ENCODE data around the gene FRMPD2.
"Not testable (repeated sequence)": the region's sequence is repeated elsewhere in the genome, so short reads cannot be mapped to it uniquely, and the experiment has no call there.

Gene FRMPD2

DNA sequence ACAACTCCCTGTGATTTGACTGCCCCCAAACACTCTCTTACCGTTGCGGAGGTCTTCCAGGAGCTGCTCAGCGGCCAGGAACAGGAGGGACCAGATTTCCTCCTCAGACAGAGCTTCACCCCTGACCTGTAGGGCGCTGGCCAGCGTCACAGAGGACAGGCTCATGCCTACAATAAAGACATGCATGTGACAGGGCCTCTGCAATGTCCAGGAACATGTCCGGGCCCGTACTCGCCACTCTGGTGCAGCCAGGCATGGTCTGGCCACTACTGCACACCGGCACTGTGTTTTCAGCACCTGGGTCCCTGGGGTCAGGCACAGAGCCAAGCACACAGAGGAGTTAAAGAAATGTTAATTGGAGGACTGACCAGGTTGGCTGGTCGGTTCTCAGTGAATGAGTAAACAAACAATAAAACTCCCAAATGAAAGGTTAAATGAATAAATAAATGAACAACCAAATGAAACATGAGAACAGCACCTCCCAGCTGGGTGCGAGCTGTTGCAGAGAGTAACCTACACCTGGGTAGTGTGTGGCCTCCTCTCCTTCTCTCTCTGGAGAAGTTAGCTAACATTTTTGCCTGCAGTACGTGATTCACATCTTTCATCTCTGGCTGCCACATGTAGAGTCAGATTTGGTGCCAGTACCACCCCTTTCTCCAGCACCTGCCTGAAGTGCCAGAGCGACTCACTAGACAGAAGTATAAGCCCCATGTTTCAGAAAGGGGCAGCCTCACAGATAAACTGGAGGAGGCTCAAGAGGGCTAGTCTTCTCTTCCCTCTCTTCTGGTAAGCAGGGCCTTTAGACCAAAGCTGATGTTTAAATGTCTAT, 22.8 kb downstream of the FRMPD2 start:
- no peaks in the 10 kb centered on the region for H3K36me3 ChIP-seq (ENCODE audit: control insufficient read depth in 2 of 2, insufficient read depth in 2 of 2, low read length in 2 of 2)
- H3K27me3 ChIP-seq (ENCODE audit: control insufficient read depth in 1 of 2, insufficient read depth in 2 of 2, low read length in 2 of 2), result no peaks in the 10 kb centered on the region
- no peak overlapping the region for H3K4me3 ChIP-seq (ENCODE audit: low read length in 2 of 2)
- no peak overlapping the region for H3K9ac ChIP-seq (ENCODE audit: low read length in 2 of 2)
- H3K27ac ChIP-seq (ENCODE audit: low read length), result no peak overlapping the region
- H3K4me1 ChIP-seq (ENCODE audit: control insufficient read depth, insufficient read depth, low read length), result no peaks in the 10 kb centered on the region
- no peaks in the 10 kb centered on the region for H3K9me3 ChIP-seq (ENCODE audit: control insufficient read depth in 2 of 2, low read length in 2 of 2)

DNA sequence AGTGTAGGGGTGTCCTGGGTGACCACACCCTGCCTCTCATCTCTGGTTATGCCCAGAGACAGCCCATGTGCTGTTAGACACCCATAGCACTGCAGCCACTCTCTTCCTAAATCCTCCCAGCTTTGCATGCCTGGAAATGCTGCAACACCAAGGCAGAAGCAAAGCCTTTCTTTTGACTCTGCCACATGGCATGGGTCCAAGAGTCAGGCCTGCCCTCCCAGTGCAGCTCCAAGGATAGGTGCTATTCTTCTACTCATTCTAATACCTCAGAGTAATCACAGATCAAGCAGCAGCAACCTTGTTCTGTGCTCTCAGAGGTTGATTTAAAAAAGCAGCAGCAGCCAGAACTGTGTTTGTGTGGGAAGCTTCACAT, 23.4 kb downstream of the FRMPD2 start:
- Histone ChIP-seq H3K36me3 (ENCODE audit: control insufficient read depth in 2 of 2, insufficient read depth in 2 of 2, low read length in 2 of 2) (no peaks in the 10 kb centered on the region), H3K27ac (ENCODE audit: low read length) (no peak overlapping the region), H3K4me3 (ENCODE audit: low read length in 2 of 2) (no peak overlapping the region), H3K4me1 (ENCODE audit: control insufficient read depth, insufficient read depth, low read length) (no peaks in the 10 kb centered on the region), H3K9me3 (ENCODE audit: control insufficient read depth in 2 of 2, low read length in 2 of 2) (no peaks in the 10 kb centered on the region), H3K27me3 (ENCODE audit: control insufficient read depth in 1 of 2, insufficient read depth in 2 of 2, low read length in 2 of 2) (no peaks in the 10 kb centered on the region), H3K9ac (ENCODE audit: low read length in 2 of 2) (no peak overlapping the region)

DNA sequence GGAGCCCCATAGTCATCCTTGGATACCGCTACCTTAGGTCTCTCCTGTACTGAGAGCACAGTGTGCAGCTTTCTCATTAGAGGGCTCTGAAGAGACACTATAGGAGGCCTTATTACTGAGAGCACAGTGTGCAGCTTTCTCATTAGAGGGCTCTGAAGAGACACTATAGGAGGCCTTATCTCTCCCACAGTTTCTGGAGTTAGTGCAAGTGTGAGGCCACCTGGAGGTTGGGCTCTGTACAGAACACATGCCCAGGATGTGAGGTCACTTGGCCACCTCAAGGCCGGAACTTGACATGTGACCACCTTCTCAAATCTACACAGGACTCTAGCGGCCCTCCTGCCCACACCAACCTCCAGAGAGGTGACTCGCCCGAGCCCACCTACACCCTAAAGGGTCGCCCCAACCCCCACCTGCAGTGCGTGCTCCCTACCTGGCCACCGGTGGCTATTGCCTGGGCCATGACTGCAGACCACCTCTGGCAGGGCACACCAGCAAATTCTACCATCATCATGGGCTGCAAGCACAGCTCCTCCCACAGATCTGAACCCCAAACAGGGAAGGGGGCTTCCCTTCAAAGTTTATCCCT, 24.6 kb downstream of the FRMPD2 start:
- Histone ChIP-seq H3K4me3 (ENCODE audit: low read length in 2 of 2) (no peak overlapping the region), H3K9ac (ENCODE audit: low read length in 2 of 2) (no peak overlapping the region), H3K27me3 (ENCODE audit: control insufficient read depth in 1 of 2, insufficient read depth in 2 of 2, low read length in 2 of 2) (no peaks in the 10 kb centered on the region), H3K36me3 (ENCODE audit: control insufficient read depth in 2 of 2, insufficient read depth in 2 of 2, low read length in 2 of 2) (no peaks in the 10 kb centered on the region), H3K4me1 (ENCODE audit: control insufficient read depth, insufficient read depth, low read length) (no peaks in the 10 kb centered on the region), H3K27ac (ENCODE audit: low read length) (no peak overlapping the region), H3K9me3 (ENCODE audit: control insufficient read depth in 2 of 2, low read length in 2 of 2) (peaks cover 0 to 3% of the 10 kb centered on the region in 2 donors)

DNA sequence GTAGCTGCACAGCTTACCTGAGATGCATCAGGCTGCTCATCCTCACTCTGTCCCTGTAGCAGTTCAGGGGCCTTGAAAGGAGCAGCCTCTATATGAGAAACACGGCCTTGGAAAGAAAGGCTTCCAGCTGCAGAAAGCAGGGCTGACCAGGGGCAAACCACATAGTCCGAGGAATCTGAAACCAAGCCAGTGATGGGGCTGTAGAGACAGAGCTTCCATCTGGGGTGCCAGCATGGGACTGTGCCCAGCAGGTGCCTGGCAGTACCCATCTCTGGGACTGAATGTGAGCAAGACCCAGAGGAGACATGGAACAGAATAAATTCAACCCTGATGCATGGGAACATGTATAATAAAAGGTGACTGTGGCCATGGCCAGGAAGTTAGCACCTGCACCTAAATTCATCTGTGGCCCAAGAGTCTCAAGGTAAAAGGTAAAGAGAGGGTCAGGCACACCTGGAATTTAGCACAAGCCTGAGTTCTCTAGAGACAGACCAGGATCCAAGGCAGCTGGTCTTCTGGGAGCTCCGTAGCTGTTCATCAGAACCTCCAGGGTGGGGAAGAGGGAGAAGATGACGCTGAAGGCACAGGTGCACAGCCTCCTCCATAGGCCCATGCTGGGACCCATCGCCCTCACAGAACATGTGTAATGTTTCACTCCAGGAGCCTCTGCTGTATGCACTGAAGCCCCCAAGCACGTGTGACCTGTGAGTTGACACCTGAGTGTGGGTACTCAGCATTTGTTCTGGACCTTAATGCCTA, 25.3 kb downstream of the FRMPD2 start:
- Histone ChIP-seq H3K9me3 (ENCODE audit: control insufficient read depth in 2 of 2, low read length in 2 of 2) (peaks cover 0 to 4% of the 10 kb centered on the region in 2 donors), H3K4me3 (ENCODE audit: low read length in 2 of 2) (no peak overlapping the region), H3K27me3 (ENCODE audit: control insufficient read depth in 1 of 2, insufficient read depth in 2 of 2, low read length in 2 of 2) (no peaks in the 10 kb centered on the region), H3K4me1 (ENCODE audit: control insufficient read depth, insufficient read depth, low read length) (no peaks in the 10 kb centered on the region), H3K27ac (ENCODE audit: low read length) (no peak overlapping the region), H3K9ac (ENCODE audit: low read length in 2 of 2) (no peak overlapping the region), H3K36me3 (ENCODE audit: control insufficient read depth in 2 of 2, insufficient read depth in 2 of 2, low read length in 2 of 2) (no peaks in the 10 kb centered on the region)

DNA sequence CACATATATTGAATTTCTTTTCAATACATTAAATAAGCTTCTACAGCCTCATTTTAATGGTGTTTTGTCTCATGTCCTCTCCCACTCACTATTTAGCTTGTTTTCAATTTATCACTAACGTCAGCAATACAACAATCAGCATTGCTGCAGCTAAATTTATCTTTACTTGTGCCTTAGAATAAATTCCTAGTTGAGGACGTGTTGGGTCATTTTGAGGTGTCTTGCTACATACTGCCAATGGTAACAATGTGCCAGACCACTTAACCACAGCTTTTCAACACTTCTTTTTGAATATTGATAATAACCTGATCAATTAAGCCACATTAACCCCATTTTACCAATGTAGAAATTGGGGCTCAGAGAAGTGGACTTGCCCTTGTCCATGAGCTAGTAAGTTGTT, 26.0 kb downstream of the FRMPD2 start:
- H3K4me3 ChIP-seq (ENCODE audit: low read length in 2 of 2), result no peak overlapping the region
- peaks cover 0 to 4% of the 10 kb centered on the region in 2 donors for H3K9me3 ChIP-seq (ENCODE audit: control insufficient read depth in 2 of 2, low read length in 2 of 2)
- no peaks in the 10 kb centered on the region for H3K27me3 ChIP-seq (ENCODE audit: control insufficient read depth in 1 of 2, insufficient read depth in 2 of 2, low read length in 2 of 2)
- H3K27ac ChIP-seq (ENCODE audit: low read length), result no peak overlapping the region
- H3K4me1 ChIP-seq (ENCODE audit: control insufficient read depth, insufficient read depth, low read length), result no peaks in the 10 kb centered on the region
- no peak overlapping the region for H3K9ac ChIP-seq (ENCODE audit: low read length in 2 of 2)
- no peaks in the 10 kb centered on the region for H3K36me3 ChIP-seq (ENCODE audit: control insufficient read depth in 2 of 2, insufficient read depth in 2 of 2, low read length in 2 of 2)

DNA sequence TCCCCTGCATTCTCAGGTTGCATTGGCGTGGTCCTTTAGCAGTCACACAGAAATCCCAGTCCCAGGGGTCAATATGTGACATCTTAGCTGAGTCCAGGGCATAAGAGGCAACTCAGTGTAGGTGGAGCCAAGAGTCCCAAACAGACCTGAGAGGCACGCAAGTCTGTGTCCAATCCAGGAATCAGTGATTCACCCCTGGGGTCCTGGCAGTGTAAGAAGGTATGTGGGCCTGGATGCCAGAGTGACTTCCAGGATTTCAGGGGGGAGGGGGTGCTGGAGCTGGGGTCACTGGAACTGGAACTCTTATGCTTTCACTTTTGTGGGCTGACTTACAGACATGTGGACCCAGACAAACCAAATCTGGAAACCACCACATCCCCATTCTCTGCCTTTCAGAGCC, 26.8 kb downstream of the FRMPD2 start:
- H3K27me3 ChIP-seq (ENCODE audit: control insufficient read depth in 1 of 2, insufficient read depth in 2 of 2, low read length in 2 of 2), result no peaks in the 10 kb centered on the region
- peaks cover 0 to 4% of the 10 kb centered on the region in 2 donors for H3K9me3 ChIP-seq (ENCODE audit: control insufficient read depth in 2 of 2, low read length in 2 of 2)
- no peak overlapping the region for H3K27ac ChIP-seq (ENCODE audit: low read length)
- no peaks in the 10 kb centered on the region for H3K36me3 ChIP-seq (ENCODE audit: control insufficient read depth in 2 of 2, insufficient read depth in 2 of 2, low read length in 2 of 2)
- no peaks in the 10 kb centered on the region for H3K4me1 ChIP-seq (ENCODE audit: control insufficient read depth, insufficient read depth, low read length)
- H3K9ac ChIP-seq (ENCODE audit: low read length in 2 of 2), result no peak overlapping the region
- no peak overlapping the region for H3K4me3 ChIP-seq (ENCODE audit: low read length in 2 of 2)

DNA sequence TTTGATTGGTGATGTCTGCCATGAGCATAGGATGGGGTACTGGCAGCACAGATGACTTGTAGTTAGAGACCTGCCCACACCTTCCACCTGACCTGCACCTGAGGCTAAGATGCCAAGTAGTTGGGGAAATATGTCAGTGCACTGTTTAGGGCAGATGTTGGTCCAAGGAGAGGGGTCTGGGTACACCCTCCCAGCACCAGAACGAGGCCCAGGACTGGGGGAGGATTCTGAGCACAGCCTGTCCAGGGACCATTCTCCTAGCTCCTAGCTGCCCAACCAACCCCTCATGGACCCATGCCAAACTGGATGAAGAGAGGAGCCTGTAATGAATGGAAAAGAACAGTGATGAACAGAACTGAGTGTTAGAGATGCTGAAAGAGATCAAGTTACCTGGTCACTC, 28.0 kb downstream of the FRMPD2 start:
- Histone ChIP-seq H3K36me3 (ENCODE audit: control insufficient read depth in 2 of 2, insufficient read depth in 2 of 2, low read length in 2 of 2) (no peaks in the 10 kb centered on the region), H3K27me3 (ENCODE audit: control insufficient read depth in 1 of 2, insufficient read depth in 2 of 2, low read length in 2 of 2) (no peaks in the 10 kb centered on the region)

DNA sequence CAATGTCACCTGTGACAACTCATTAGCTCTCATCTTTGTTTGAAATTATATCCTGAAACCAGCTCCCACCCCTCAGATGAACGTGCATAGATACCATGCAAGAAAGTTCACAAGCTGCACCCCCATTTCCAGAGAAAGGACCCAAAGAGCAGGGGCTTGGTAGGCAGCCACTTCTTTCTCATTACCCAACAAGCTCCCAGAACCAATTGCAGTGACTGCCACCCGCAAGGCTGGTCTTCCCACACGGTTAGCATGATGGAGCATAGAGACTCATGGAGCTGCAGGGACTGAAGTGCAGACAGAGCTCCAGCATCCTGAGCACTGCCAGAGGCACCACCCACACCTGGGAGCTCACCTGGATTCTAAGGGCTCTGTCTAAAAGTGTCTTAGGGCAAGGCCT, 28.5 kb downstream of the FRMPD2 start:
- H3K4me3 ChIP-seq (ENCODE audit: low read length in 2 of 2), result no peak overlapping the region
- H3K9ac ChIP-seq (ENCODE audit: low read length in 2 of 2), result no peak overlapping the region
- peaks cover 0 to 4% of the 10 kb centered on the region in 2 donors for H3K9me3 ChIP-seq (ENCODE audit: control insufficient read depth in 2 of 2, low read length in 2 of 2)
- no peak overlapping the region for H3K27ac ChIP-seq (ENCODE audit: low read length)
- no peaks in the 10 kb centered on the region for H3K4me1 ChIP-seq (ENCODE audit: control insufficient read depth, insufficient read depth, low read length)
- no peaks in the 10 kb centered on the region for H3K27me3 ChIP-seq (ENCODE audit: control insufficient read depth in 1 of 2, insufficient read depth in 2 of 2, low read length in 2 of 2)
- H3K36me3 ChIP-seq (ENCODE audit: control insufficient read depth in 2 of 2, insufficient read depth in 2 of 2, low read length in 2 of 2), result no peaks in the 10 kb centered on the region

More for the DNA sequence above, 28.0 kb downstream of the FRMPD2 start:
- H3K9me3 ChIP-seq (ENCODE audit: control insufficient read depth in 2 of 2, low read length in 2 of 2), result peaks cover 0 to 4% of the 10 kb centered on the region in 2 donors
- no peak overlapping the region for H3K9ac ChIP-seq (ENCODE audit: low read length in 2 of 2)
- no peak overlapping the region for H3K4me3 ChIP-seq (ENCODE audit: low read length in 2 of 2)
- no peak overlapping the region for H3K27ac ChIP-seq (ENCODE audit: low read length)
- no peaks in the 10 kb centered on the region for H3K4me1 ChIP-seq (ENCODE audit: control insufficient read depth, insufficient read depth, low read length)

DNA sequence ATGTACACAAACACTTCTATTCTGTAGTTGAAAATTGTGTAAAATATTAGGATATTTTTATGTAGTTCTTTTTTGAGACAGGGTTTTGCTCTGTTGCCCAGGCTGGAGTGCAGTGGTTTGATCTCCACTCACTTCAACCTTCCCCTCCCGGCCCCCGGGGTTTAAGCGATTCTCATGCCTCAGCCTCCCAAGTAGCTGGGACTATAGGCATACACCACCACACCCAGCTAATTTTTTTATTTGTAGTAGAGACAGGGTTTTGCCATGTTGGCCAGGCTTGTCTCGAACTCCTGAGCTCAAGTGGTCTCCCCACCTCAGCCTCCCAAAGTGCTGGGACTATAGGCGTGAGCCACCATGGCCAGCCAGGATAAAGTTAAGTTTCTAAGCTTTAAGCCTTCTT, 30.6 kb downstream of the FRMPD2 start:
- H3K9me3 ChIP-seq (ENCODE audit: control insufficient read depth in 2 of 2, low read length in 2 of 2); H3K36me3 ChIP-seq (ENCODE audit: control insufficient read depth in 2 of 2, insufficient read depth in 2 of 2, low read length in 2 of 2); H3K27ac ChIP-seq (ENCODE audit: low read length); H3K9ac ChIP-seq (ENCODE audit: low read length in 2 of 2); H3K4me1 ChIP-seq (ENCODE audit: control insufficient read depth, insufficient read depth, low read length); H3K27me3 ChIP-seq (ENCODE audit: control insufficient read depth in 1 of 2, insufficient read depth in 2 of 2, low read length in 2 of 2); H3K4me3 ChIP-seq (ENCODE audit: low read length in 2 of 2): not testable (repeated sequence)

DNA sequence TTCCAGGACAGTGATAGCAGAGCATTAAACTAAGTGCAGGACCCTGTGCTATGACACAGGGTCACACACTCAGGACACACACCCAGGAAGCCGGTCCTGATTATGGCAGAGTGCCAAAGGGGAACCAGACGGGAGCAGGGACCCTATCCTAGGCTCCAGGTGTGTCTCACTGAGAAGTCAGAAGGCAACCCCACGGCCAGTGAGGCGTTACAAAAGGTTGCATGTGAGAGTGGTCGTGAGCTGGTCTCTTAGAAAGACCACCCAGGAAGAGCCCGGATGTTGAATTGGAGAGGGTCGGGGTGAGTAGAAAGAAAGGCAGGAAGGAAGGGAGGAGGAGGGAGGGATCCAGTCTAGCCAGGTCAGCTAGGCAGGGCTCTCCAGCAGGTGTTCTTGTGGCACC, 31.0 kb downstream of the FRMPD2 start:
- H3K4me1 ChIP-seq (ENCODE audit: control insufficient read depth, insufficient read depth, low read length), result no peaks in the 10 kb centered on the region
- peaks cover 0 to 2% of the 10 kb centered on the region in 2 donors for H3K27me3 ChIP-seq (ENCODE audit: control insufficient read depth in 1 of 2, insufficient read depth in 2 of 2, low read length in 2 of 2)
- peaks cover 0 to 4% of the 10 kb centered on the region in 2 donors for H3K9me3 ChIP-seq (ENCODE audit: control insufficient read depth in 2 of 2, low read length in 2 of 2)
- H3K4me3 ChIP-seq (ENCODE audit: low read length in 2 of 2), result no peak overlapping the region
- no peaks in the 10 kb centered on the region for H3K36me3 ChIP-seq (ENCODE audit: control insufficient read depth in 2 of 2, insufficient read depth in 2 of 2, low read length in 2 of 2)
- no peak overlapping the region for H3K27ac ChIP-seq (ENCODE audit: low read length)
- no peak overlapping the region for H3K9ac ChIP-seq (ENCODE audit: low read length in 2 of 2)

Data from stomach smooth muscle (tissue), 2 donors.